ENCODE data around the gene HOGA1.

HOGA1 gene

GRCh38 chr10:97598407-97599271 lies 14.4 kb downstream of the HOGA1 start:
- 96% methylated on average over 19 of the region's 19 CpGs for WGBS
- H3K9me3 ChIP-seq (ENCODE audit: insufficient read depth, low read depth, low read length), result no peaks in the 10 kb centered on the region

GRCh38 chr10:97599272-97599619 lies 15.1 kb downstream of the HOGA1 start:
- Histone ChIP-seq H3K9ac (ENCODE audit: low read depth, low read length) (no peak overlapping the region), H3K4me3 (ENCODE audit: low read length) (no peak overlapping the region), H3K36me3 (ENCODE audit: insufficient read depth, low read length) (no peaks in the 10 kb centered on the region), H3K27me3 (ENCODE audit: insufficient read depth, low read length) (no peaks in the 10 kb centered on the region), H3K9me3 (ENCODE audit: insufficient read depth, low read depth, low read length) (no peaks in the 10 kb centered on the region), H3K27ac (ENCODE audit: low read depth, low read length) (no peak overlapping the region), H3K4me1 (ENCODE audit: insufficient read depth, low read length) (no peaks in the 10 kb centered on the region)
- whole genome bisulfite sequencing, result 91% methylated on average over 6 of the region's 6 CpGs

More at GRCh38 chr10:97598407-97599271, 14.4 kb downstream of the HOGA1 start:
- Histone ChIP-seq H3K4me1 (ENCODE audit: insufficient read depth, low read length) (no peaks in the 10 kb centered on the region), H3K4me3 (ENCODE audit: low read length) (no peak overlapping the region), H3K27me3 (ENCODE audit: insufficient read depth, low read length) (no peaks in the 10 kb centered on the region), H3K27ac (ENCODE audit: low read depth, low read length) (no peak overlapping the region), H3K36me3 (ENCODE audit: insufficient read depth, low read length) (no peaks in the 10 kb centered on the region), H3K9ac (ENCODE audit: low read depth, low read length) (no peak overlapping the region)

GRCh38 chr10:97600616-97601015 lies 16.4 kb downstream of the HOGA1 start:
- H3K27ac ChIP-seq (ENCODE audit: low read depth, low read length), result no peak overlapping the region
- H3K9me3 ChIP-seq (ENCODE audit: insufficient read depth, low read depth, low read length), result no peaks in the 10 kb centered on the region
- H3K4me3 ChIP-seq (ENCODE audit: low read length), result no peak overlapping the region
- H3K9ac ChIP-seq (ENCODE audit: low read depth, low read length), result no peak overlapping the region
- no peaks in the 10 kb centered on the region for H3K27me3 ChIP-seq (ENCODE audit: insufficient read depth, low read length)
- no peaks in the 10 kb centered on the region for H3K4me1 ChIP-seq (ENCODE audit: insufficient read depth, low read length)
- 100% methylated on average over 1 of the region's 1 CpG for WGBS
- no peaks in the 10 kb centered on the region for H3K36me3 ChIP-seq (ENCODE audit: insufficient read depth, low read length)

- H3K9ac ChIP-seq (ENCODE audit: low read depth, low read length), result no peak overlapping the region
- H3K36me3 ChIP-seq (ENCODE audit: insufficient read depth, low read length), result no peaks in the 10 kb centered on the region
- H3K27ac ChIP-seq (ENCODE audit: low read depth, low read length), result no peak overlapping the region
- H3K4me3 ChIP-seq (ENCODE audit: low read length), result no peak overlapping the region
- H3K9me3 ChIP-seq (ENCODE audit: insufficient read depth, low read depth, low read length), result no peaks in the 10 kb centered on the region
- no peaks in the 10 kb centered on the region for H3K4me1 ChIP-seq (ENCODE audit: insufficient read depth, low read length)
- no peaks in the 10 kb centered on the region for H3K27me3 ChIP-seq (ENCODE audit: insufficient read depth, low read length)
- 84% methylated on average over 21 of the region's 21 CpGs for WGBS
Measured at GRCh38 chr10:97601268-97602215, 17.4 kb downstream of the HOGA1 start.

GRCh38 chr10:97607095-97607636 lies 23.0 kb downstream of the HOGA1 start:
- H3K4me3 ChIP-seq (ENCODE audit: low read length), result no peak overlapping the region
- H3K36me3 ChIP-seq (ENCODE audit: insufficient read depth, low read length), result no peaks in the 10 kb centered on the region
- H3K9ac ChIP-seq (ENCODE audit: low read depth, low read length), result no peak overlapping the region
- WGBS, result 96% methylated on average over 5 of the region's 5 CpGs
- H3K9me3 ChIP-seq (ENCODE audit: insufficient read depth, low read depth, low read length), result no peaks in the 10 kb centered on the region
- no peak overlapping the region for H3K27ac ChIP-seq (ENCODE audit: low read depth, low read length)
- H3K27me3 ChIP-seq (ENCODE audit: insufficient read depth, low read length), result no peaks in the 10 kb centered on the region
- H3K4me1 ChIP-seq (ENCODE audit: insufficient read depth, low read length), result peaks cover 6% of the 10 kb centered on the region; the same call in 1 of the 2 replicates

- Histone ChIP-seq H3K9me3 (ENCODE audit: insufficient read depth, low read depth, low read length) (no peaks in the 10 kb centered on the region), H3K27me3 (ENCODE audit: insufficient read depth, low read length) (no peaks in the 10 kb centered on the region), H3K4me3 (ENCODE audit: low read length) (no peak overlapping the region), H3K36me3 (ENCODE audit: insufficient read depth, low read length) (no peaks in the 10 kb centered on the region), H3K27ac (ENCODE audit: low read depth, low read length) (no peak overlapping the region), H3K9ac (ENCODE audit: low read depth, low read length) (no peak overlapping the region), H3K4me1 (ENCODE audit: insufficient read depth, low read length) (peaks cover 6% of the 10 kb centered on the region; the same call in 1 of the 2 replicates)
- 93% methylated on average over 13 of the region's 13 CpGs for WGBS
Measured at GRCh38 chr10:97608991-97609561, 24.9 kb downstream of the HOGA1 start.

- no peak overlapping the region for H3K9ac ChIP-seq (ENCODE audit: low read depth, low read length)
- H3K4me1 ChIP-seq (ENCODE audit: insufficient read depth, low read length), result peaks cover 6% of the 10 kb centered on the region; the same call in 1 of the 2 replicates
- no peak overlapping the region for H3K27ac ChIP-seq (ENCODE audit: low read depth, low read length)
- WGBS, result 70% methylated on average over 12 of the region's 12 CpGs
- peaks cover 11% of the 10 kb centered on the region for H3K36me3 ChIP-seq (ENCODE audit: insufficient read depth, low read length)
- H3K9me3 ChIP-seq (ENCODE audit: insufficient read depth, low read depth, low read length), result no peaks in the 10 kb centered on the region
- H3K27me3 ChIP-seq (ENCODE audit: insufficient read depth, low read length), result no peaks in the 10 kb centered on the region
- no peak overlapping the region for H3K4me3 ChIP-seq (ENCODE audit: low read length)
Measured at GRCh38 chr10:97611473-97611872, 27.3 kb downstream of the HOGA1 start.

- no peak overlapping the region for H3K9ac ChIP-seq (ENCODE audit: low read depth, low read length)
- WGBS, result 38% methylated on average over 2 of the region's 2 CpGs
- H3K9me3 ChIP-seq (ENCODE audit: insufficient read depth, low read depth, low read length), result no peaks in the 10 kb centered on the region
- no peak overlapping the region for H3K4me3 ChIP-seq (ENCODE audit: low read length)
- no peaks in the 10 kb centered on the region for H3K27me3 ChIP-seq (ENCODE audit: insufficient read depth, low read length)
- peaks cover 11% of the 10 kb centered on the region for H3K36me3 ChIP-seq (ENCODE audit: insufficient read depth, low read length)
- H3K27ac ChIP-seq (ENCODE audit: low read depth, low read length), result no peak overlapping the region
- peaks cover 6% of the 10 kb centered on the region; the same call in 1 of the 2 replicates for H3K4me1 ChIP-seq (ENCODE audit: insufficient read depth, low read length)
Measured at GRCh38 chr10:97612386-97612785, 28.2 kb downstream of the HOGA1 start.

- no peak overlapping the region for H3K9ac ChIP-seq (ENCODE audit: low read depth, low read length)
- H3K27me3 ChIP-seq (ENCODE audit: insufficient read depth, low read length), result no peaks in the 10 kb centered on the region
- no peak overlapping the region for H3K27ac ChIP-seq (ENCODE audit: low read depth, low read length)
- no peak overlapping the region for H3K4me3 ChIP-seq (ENCODE audit: low read length)
- H3K36me3 ChIP-seq (ENCODE audit: insufficient read depth, low read length), result peaks cover 15% of the 10 kb centered on the region
- no peaks in the 10 kb centered on the region for H3K9me3 ChIP-seq (ENCODE audit: insufficient read depth, low read depth, low read length)
- H3K4me1 ChIP-seq (ENCODE audit: insufficient read depth, low read length), result no peaks in the 10 kb centered on the region
- 98% methylated on average over 4 of the region's 4 CpGs for WGBS
Measured at GRCh38 chr10:97618285-97618684, 34.1 kb downstream of the HOGA1 start.

- H3K27me3 ChIP-seq (ENCODE audit: insufficient read depth, low read length), result no peaks in the 10 kb centered on the region
- H3K36me3 ChIP-seq (ENCODE audit: insufficient read depth, low read length), result peaks cover 15% of the 10 kb centered on the region
- H3K9ac ChIP-seq (ENCODE audit: low read depth, low read length), result no peak overlapping the region
- H3K4me1 ChIP-seq (ENCODE audit: insufficient read depth, low read length), result no peaks in the 10 kb centered on the region
- 95% methylated on average over 3 of the region's 4 CpGs for WGBS
- no peak overlapping the region for H3K27ac ChIP-seq (ENCODE audit: low read depth, low read length)
- no peaks in the 10 kb centered on the region for H3K9me3 ChIP-seq (ENCODE audit: insufficient read depth, low read depth, low read length)
- no peak overlapping the region for H3K4me3 ChIP-seq (ENCODE audit: low read length)
Measured at GRCh38 chr10:97618733-97619132, 34.5 kb downstream of the HOGA1 start.

Measured in HUES64 (cell line).